Parathyroid adenoma (tissue), 2 donors: ENCODE results near the gene TBC1D17.
"Not testable (repeated sequence)": the region's sequence is repeated elsewhere in the genome, so short reads cannot be mapped to it uniquely, and the experiment has no call there.

ENCODE experiments used
- H2AFZ ChIP-seq: fragments of 300-600 bp; sonication (generic); one replicate; pipeline ENCODE4 v1.7.0; 2017; ENCODE audit warnings: antibody characterized with exemption, mild to moderate bottlenecking
- H3K27ac ChIP-seq: fragments of 300-600 bp; sonication (generic); one replicate; pipeline ENCODE4 v1.7.0; 2017
- H3K27me3 ChIP-seq: fragments of 300-600 bp; sonication (generic); one replicate; pipeline ENCODE4 v1.7.0; 2017; ENCODE audit warnings: low read length; ENCODE audit not compliant: control insufficient read depth, insufficient read depth
- H3K36me3 ChIP-seq: fragments of 300-600 bp; sonication (generic); one replicate; pipeline ENCODE4 v1.7.0; 2017; ENCODE audit warnings: low read length; ENCODE audit not compliant: control insufficient read depth, insufficient read depth
- H3K4me1 ChIP-seq: fragments of 300-600 bp; sonication (generic); one replicate; pipeline ENCODE4 v1.7.0; 2017; ENCODE audit warnings: control low read depth
- H3K4me2 ChIP-seq: fragments of 300-600 bp; sonication (generic); one replicate; pipeline ENCODE4 v1.7.0; 2017; ENCODE audit warnings: low read length
- H3K4me3 ChIP-seq: fragments of 300-600 bp; sonication (generic); one replicate; pipeline ENCODE4 v1.7.0; 2017; ENCODE audit warnings: low read depth, low read length
- H3K79me2 ChIP-seq: fragments of 300-600 bp; sonication (generic); one replicate; pipeline ENCODE4 v1.7.0; 2017; ENCODE audit warnings: control low read depth
- H3K9ac ChIP-seq: fragments of 300-600 bp; sonication (generic); one replicate; pipeline ENCODE4 v1.7.0; 2017; ENCODE audit warnings: mild to moderate bottlenecking
- H3K9me3 ChIP-seq: fragments of 300-600 bp; sonication (generic); one replicate; pipeline ENCODE4 v1.7.0; 2017; ENCODE audit warnings: low read length; ENCODE audit not compliant: control insufficient read depth
- TF ChIP-seq, protein P1 (sequence below): fragments of 300-600 bp; sonication (generic); IDR thresholded peaks from one replicate; pipeline ENCODE4 v1.7.0; 2017; ENCODE audit warnings: antibody characterized with exemption, mild to moderate bottlenecking
- donor health status: primary hyperparathyroidism.

TBC1D17 gene

DNA sequence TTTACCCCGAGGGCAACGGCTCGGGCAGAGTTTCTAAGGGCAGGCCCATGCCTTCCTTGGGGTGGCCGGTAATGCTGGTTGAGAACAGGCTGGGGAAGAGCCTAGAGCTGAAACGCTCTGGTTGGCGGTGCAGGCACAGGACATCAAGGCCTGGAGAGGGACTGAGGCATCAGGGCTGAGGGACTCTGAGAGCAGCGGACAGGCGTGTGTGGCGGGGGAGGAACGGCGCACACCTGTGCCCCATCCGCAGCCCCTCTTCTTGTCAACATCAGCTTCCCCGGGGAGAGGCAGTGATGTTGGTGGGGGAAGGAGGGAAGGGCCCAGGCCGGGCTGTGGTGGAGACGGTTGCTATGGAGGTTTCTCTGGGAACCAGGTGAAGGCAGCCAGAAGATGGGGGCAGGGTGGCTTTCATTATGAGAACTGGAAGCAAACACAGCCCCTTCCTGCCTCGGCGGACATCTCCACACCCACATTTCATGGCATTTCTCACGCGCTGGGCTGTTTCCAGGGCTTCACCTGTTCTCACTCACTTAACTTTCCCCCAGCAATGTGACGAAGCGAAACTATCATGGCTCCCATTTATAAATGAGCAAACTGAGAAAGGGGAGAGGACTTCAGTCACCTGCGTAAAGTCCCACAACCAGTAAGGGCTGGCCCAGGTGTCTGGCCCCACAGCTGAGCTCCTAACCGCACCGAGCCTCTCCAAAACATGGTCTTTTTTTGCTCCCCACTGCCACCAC lies 43.3 kb downstream of the TBC1D17 start:
- no peak overlapping the region for H2AFZ ChIP-seq
- no peak overlapping the region for H3K4me2 ChIP-seq
- H3K4me1 ChIP-seq: no peaks in the 10 kb centered on the region
- no peak overlapping the region for H3K9ac ChIP-seq
- H3K36me3 ChIP-seq: no peaks in the 10 kb centered on the region
- H3K27me3 ChIP-seq: no peaks in the 10 kb centered on the region
- H3K9me3 ChIP-seq: no peaks in the 10 kb centered on the region
- H3K4me3 ChIP-seq: no peak overlapping the region
- H3K79me2 ChIP-seq: peaks cover 42% of the 10 kb centered on the region
- TF ChIP-seq, protein P1, sequence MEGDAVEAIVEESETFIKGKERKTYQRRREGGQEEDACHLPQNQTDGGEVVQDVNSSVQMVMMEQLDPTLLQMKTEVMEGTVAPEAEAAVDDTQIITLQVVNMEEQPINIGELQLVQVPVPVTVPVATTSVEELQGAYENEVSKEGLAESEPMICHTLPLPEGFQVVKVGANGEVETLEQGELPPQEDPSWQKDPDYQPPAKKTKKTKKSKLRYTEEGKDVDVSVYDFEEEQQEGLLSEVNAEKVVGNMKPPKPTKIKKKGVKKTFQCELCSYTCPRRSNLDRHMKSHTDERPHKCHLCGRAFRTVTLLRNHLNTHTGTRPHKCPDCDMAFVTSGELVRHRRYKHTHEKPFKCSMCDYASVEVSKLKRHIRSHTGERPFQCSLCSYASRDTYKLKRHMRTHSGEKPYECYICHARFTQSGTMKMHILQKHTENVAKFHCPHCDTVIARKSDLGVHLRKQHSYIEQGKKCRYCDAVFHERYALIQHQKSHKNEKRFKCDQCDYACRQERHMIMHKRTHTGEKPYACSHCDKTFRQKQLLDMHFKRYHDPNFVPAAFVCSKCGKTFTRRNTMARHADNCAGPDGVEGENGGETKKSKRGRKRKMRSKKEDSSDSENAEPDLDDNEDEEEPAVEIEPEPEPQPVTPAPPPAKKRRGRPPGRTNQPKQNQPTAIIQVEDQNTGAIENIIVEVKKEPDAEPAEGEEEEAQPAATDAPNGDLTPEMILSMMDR: no peak
- H3K27ac ChIP-seq: no peak overlapping the region

DNA sequence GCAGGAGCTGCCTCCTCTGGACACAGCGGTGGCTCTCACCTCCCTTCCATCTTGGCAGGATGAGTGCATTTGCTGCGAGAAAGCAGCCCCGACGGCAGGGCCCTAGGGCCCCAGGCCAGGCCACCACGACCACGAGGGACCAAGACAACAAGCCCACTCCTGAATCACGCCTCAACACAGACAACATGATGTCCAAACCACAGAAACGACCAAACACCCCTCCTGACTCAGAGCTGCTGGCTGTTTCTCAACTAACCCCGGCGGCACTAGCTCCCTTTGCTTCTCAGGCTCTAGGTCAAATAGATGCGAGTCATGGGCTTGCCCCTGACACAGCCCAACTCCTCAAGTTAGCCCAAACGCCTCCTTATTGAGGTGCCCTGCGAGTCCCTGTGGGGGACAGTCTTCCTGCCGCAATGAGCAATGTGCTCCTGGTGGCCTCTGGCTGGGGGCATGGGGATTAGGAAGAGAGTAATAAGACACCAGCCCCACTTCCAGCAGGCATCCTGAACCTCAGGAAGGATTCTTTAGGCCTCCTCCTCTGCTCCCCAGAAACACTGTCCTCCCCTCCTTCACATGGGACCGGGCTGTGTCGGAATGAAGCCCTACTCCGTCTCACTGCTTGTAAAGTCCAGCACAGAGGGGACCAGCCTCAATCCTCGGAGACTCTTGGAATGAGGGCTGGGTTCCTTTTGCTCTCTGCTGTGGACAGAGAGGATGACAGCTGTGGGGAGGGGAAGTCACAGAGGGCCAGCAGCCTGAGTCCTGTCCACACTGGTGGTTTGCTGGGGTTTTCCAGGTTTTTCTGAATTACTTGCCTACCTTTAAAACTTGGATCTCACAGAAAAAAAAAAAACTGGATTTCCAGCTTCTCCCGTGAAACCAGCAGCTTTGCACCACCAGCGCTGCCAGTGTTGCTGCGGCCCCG lies 44.6 kb downstream of the TBC1D17 start:
- no peaks in the 10 kb centered on the region for H3K27me3 ChIP-seq
- H3K4me1 ChIP-seq: no peaks in the 10 kb centered on the region
- no peak overlapping the region for H3K27ac ChIP-seq
- H3K9ac ChIP-seq: no peak overlapping the region
- H3K4me2 ChIP-seq: no peak overlapping the region
- H2AFZ ChIP-seq: no peak overlapping the region
- no peak overlapping the region for H3K4me3 ChIP-seq
- no peaks in the 10 kb centered on the region for H3K36me3 ChIP-seq
- no peaks in the 10 kb centered on the region for H3K9me3 ChIP-seq
- H3K79me2 ChIP-seq: peaks cover 46% of the 10 kb centered on the region
- TF ChIP-seq, protein P1: no peak

DNA sequence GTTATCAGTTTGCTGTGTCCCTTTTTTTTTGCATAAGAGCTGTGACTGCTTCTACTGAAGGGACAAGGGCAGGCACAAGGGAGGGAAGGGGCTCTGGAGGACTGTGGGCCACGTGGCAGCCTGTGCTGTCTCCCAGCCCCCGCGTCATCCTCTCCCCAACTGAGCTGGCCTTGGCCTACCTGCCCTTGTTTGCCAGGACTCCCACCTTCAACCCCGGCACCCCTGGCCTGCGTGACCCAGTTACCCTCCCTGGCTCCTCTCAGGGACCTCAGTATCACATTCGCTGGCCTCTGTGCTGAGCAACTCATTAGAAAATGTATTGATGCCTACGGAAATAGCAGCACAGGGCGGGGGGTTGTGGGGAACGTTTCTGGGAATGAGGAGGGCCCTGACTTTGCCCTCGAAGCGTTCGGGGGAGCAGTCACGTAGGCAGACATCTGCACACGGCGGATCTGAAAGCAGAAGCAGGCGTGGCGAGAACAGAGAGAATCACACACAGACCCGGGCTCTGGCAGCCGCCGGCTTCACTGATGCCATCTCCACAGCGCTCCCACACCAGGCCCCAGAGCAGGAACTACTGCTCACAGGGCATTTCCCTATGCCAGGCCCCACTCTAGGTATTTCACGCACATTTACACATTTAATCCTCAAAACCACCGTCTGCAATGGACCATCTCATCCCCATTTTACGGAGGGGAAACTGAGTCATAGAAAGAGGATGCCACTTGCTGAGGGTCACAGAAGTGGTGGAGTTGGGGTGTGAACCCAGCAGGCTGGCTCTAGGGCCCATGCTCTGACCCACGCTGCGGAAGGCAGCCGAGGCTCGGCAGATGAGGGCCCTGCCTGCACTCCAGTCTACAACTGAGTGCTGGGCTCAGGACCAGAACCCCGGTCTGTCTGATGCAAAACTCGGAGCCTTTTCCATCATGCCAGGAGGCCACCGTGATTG lies 45.8 kb downstream of the TBC1D17 start:
- no peak overlapping the region for H3K4me3 ChIP-seq
- no peaks in the 10 kb centered on the region for H3K36me3 ChIP-seq
- no peaks in the 10 kb centered on the region for H3K9me3 ChIP-seq
- H3K27ac ChIP-seq: no peak overlapping the region
- TF ChIP-seq, protein P1: no peak
- no peak overlapping the region for H3K9ac ChIP-seq
- no peaks in the 10 kb centered on the region for H3K4me1 ChIP-seq
- no peak overlapping the region for H2AFZ ChIP-seq
- H3K4me2 ChIP-seq: no peak overlapping the region
- H3K27me3 ChIP-seq: no peaks in the 10 kb centered on the region
- peaks cover 56% of the 10 kb centered on the region for H3K79me2 ChIP-seq

DNA sequence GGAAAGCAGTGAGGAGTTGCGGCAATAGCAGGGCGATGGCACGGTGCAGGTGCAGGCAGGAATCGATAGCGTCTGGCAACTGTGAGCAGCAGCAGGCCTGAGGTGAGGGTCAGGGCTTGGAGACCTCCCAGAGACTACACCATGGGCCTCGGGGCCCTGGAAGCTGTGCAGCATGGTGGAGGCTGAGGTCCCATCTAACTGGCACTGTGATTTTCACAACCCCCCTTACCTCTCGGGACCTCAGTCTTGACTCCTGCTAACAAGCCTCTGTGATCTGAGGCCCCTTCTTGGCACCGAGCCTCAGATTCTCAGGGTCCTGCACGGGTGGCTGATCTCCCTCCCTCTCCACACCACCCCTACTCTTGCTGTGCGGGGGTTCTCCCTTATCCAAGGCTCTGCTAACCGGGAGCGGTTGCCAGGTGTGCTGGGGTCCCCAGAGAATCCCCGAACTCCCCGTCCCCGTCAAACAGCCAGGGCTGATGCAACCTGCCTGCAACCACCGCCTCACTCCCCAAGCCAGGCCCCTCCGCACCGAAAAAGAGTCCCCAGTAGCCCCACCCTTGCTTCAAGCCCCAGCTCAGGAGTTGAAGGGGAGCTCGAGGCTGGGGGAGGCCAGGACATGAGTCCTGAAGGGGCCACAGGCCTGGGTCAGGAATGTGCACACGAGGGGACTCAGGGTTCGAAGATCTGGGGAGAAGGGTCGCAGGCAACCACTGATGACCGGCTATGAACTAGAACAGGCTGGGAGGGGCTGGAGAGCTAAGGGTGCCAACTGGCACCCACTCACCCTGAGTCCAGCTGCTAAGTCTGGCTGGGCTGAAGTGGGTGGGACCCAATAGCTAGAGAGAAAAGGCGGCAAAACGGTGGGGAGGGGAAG lies 46.7 kb downstream of the TBC1D17 start:
- TF ChIP-seq, protein P1: no peak
- Histone ChIP-seq H3K4me3 (no peak overlapping the region), H3K27me3 (no peaks in the 10 kb centered on the region), H3K4me2 (no peak overlapping the region), H3K4me1 (no peaks in the 10 kb centered on the region), H3K36me3 (no peaks in the 10 kb centered on the region), H3K9ac (no peak overlapping the region), H3K27ac (no peak overlapping the region), H3K79me2 (peaks cover 58% of the 10 kb centered on the region), H2AFZ (no peak overlapping the region), H3K9me3 (no peaks in the 10 kb centered on the region)

DNA sequence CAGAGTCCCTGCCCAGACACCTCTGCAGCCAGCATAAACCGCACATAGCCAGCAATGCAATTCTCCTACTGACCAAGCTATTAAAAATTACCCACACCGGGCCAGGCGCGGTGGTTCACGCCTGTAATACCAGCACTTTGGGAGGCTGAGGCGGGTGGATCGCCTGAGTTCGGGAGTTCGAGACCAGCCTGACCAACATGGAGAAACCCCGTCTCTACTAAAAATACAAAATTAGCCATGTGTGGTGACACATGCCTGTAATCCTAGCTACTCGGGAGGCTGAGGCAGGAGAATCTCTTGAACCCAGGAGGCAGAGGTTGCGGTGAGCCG lies 47.3 kb downstream of the TBC1D17 start:
- H3K9me3 ChIP-seq, H2AFZ ChIP-seq, H3K4me2 ChIP-seq, H3K27me3 ChIP-seq, H3K9ac ChIP-seq, H3K27ac ChIP-seq, H3K4me1 ChIP-seq, H3K36me3 ChIP-seq, H3K4me3 ChIP-seq: not testable (repeated sequence)
- H3K79me2 ChIP-seq: peaks cover 54% of the 10 kb centered on the region
